Kidney (tissue), 14 donors: ENCODE data around the gene POC1A. TPM values are rescaled to one million over a fixed set of nuclear protein-coding genes. Genes with fewer than 3 reads are reported as not detected.

Experiments used
- DNase-seq, 5 donors: peaks; one replicate each; pipeline ENCODE4 v3.0.0-alpha.2; 2013 to 2020
- FAIRE-seq: peaks from 2 replicates; lab custom pipeline; 2012; peaks lifted over from hg19 to GRCh38; lab: Jason Lieb, UNC
- H3K27ac ChIP-seq, 2 donors: one replicate each; pipeline ENCODE4 v1.7.0; 2013; ENCODE audit warnings: low read depth in 2 of 2, low read length in 2 of 2, inconsistent platforms in 1 of 2
- H3K27me3 ChIP-seq: one replicate; pipeline ENCODE4 v1.7.1; 2013; ENCODE audit warnings: low read length, inconsistent platforms; ENCODE audit not compliant: control insufficient read depth, insufficient read depth
- H3K36me3 ChIP-seq, 3 donors: one replicate each; pipeline versions ENCODE4 v1.7.0 to v1.7.1; 2013; ENCODE audit warnings: low read length in 3 of 3, control low read depth in 1 of 3, inconsistent platforms in 1 of 3; ENCODE audit not compliant: insufficient read depth in 3 of 3, control insufficient read depth in 2 of 3
- H3K4me1 ChIP-seq, 3 donors: one replicate each; pipeline versions ENCODE4 v1.7.0 to v1.7.1; 2013; ENCODE audit warnings: low read length in 3 of 3, inconsistent platforms in 1 of 3, low read depth in 1 of 3; ENCODE audit not compliant: control insufficient read depth in 2 of 3, insufficient read depth in 2 of 3
- H3K4me3 ChIP-seq, 3 donors: one replicate each; pipeline versions ENCODE4 v1.7.0 to v1.8.1; 2013; ENCODE audit warnings: low read length in 3 of 3, control low read depth in 1 of 3, inconsistent platforms in 1 of 3
- H3K9ac ChIP-seq, 3 donors: one replicate each; pipeline versions ENCODE4 v1.7.0 to v1.7.1; 2013; ENCODE audit warnings: low read length in 3 of 3, control low read depth in 1 of 3, inconsistent platforms in 1 of 3
- H3K9me3 ChIP-seq, 3 donors: one replicate each; pipeline versions ENCODE4 v1.7.0 to v1.7.1; 2013; ENCODE audit warnings: low read length in 3 of 3, control low read depth in 1 of 3, inconsistent platforms in 1 of 3; ENCODE audit not compliant: control insufficient read depth in 2 of 3, insufficient read depth in 1 of 3
- intact Hi-C: fragments of 100-400 bp; cut with DNase I; formaldehyde crosslinking; loops from one replicate; pipeline ENCODE4 v1.11.1; 2022
- polyA plus RNA-seq: library from polyadenylated mRNA; stranded (reverse); fragments of 350-450 nt; fragmentation: Illumina TruSeq; extraction: RNeasy Lipid Tissue Mini Kit (QIAGEN cat#74804); gene quantifications from one replicate; pipeline ENCODE4 v1.2.3, GENCODE V29; 2014; ENCODE audit warnings: low read depth, low replicate concordance; ENCODE audit not compliant: insufficient read depth
- total RNA-seq: library from RNA; stranded (reverse); fragmentation: NEBNext Ultra II Directional; extraction: Animal tissue kit (Norgen Biotek cat#: 25700); gene quantifications from one replicate; pipeline ENCODE4 v1.2.1, GENCODE V29; 2021
- TF ChIP-seq, protein P1 (sequence below): IDR thresholded peaks from 3 replicates; pipeline ENCODE4 v1.5.1; 2012; ENCODE audit warnings: mild to moderate bottlenecking, moderate library complexity, borderline replicate concordance; ENCODE audit not compliant: insufficient read depth; ENCODE audit errors: extremely low read depth
- donor health status: control.
- donor health status: control.
- donor health status: control.
- donor health status: control.
- donor health status: control.
- donor health status: DM: yes; HTN: yes; CAD: no.
- donor health status: Normal renal cell carcinoma (clear cell type).

The POC1A gene
- total and polyA plus RNA-seq, 2 donors from 2014 or later: 2.2 to 2.5 TPM

DNA sequence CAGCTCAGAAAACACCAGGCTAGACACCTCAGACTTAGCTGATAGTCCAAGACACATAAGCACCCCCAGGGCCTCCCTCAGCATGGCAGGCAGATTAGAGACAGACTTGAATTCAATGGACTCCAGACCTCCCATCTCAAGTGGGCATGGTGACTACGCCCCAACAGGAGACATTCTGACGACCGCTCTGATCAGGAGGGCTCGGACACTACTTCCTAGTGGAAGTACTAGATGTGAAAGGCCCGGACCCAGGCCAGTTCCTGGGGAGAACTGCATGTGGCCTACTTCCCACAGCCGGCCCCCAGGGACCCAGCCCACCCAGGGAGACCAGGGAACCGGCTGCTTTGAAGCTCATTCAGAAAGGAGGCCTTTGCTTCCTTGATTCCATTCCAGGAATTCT lies 16.9 kb downstream of the POC1A start:
- Histone ChIP-seq H3K9ac (no peak overlapping the region), H3K36me3 (no peaks in the 10 kb centered on the region), H3K9me3 (no peaks in the 10 kb centered on the region), H3K27me3 (no peaks in the 10 kb centered on the region), H3K4me1 (no peaks in the 10 kb centered on the region), H3K4me3 (no peak overlapping the region), H3K27ac (no peak overlapping the region)
- DNase-seq (peak in 1 of 5 donors; percentile 59), FAIRE-seq (no peak)
- TF ChIP-seq, protein P1, sequence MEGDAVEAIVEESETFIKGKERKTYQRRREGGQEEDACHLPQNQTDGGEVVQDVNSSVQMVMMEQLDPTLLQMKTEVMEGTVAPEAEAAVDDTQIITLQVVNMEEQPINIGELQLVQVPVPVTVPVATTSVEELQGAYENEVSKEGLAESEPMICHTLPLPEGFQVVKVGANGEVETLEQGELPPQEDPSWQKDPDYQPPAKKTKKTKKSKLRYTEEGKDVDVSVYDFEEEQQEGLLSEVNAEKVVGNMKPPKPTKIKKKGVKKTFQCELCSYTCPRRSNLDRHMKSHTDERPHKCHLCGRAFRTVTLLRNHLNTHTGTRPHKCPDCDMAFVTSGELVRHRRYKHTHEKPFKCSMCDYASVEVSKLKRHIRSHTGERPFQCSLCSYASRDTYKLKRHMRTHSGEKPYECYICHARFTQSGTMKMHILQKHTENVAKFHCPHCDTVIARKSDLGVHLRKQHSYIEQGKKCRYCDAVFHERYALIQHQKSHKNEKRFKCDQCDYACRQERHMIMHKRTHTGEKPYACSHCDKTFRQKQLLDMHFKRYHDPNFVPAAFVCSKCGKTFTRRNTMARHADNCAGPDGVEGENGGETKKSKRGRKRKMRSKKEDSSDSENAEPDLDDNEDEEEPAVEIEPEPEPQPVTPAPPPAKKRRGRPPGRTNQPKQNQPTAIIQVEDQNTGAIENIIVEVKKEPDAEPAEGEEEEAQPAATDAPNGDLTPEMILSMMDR: no peak
- intact Hi-C loops: no loop called here

DNA sequence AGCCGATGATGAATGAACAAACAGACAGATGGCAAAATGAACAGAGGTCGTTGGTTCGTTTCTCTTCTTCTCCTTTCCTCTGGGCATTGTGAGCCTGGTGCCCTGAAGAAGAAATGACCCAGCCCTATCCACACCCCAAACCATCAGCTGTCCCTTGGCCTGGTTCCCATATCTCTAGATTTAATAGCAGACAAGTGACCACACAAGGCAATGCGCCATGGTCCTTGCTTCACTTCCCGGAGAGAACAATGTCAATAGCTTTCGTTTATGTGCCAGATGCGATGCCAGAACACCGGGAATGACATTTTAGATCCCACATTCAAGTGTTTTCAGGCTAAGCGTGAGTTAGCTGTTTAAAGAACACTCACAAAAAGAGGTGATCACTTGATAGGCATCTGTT lies 17.7 kb downstream of the POC1A start:
- H3K9ac ChIP-seq: no peak overlapping the region
- H3K27me3 ChIP-seq: no peaks in the 10 kb centered on the region
- no peak overlapping the region for H3K4me3 ChIP-seq
- H3K4me1 ChIP-seq: no peaks in the 10 kb centered on the region
- intact Hi-C loops: no loop called here
- peak in 1 of 5 donors; percentile 18 for DNase-seq
- no peak for FAIRE-seq
- no peaks in the 10 kb centered on the region for H3K36me3 ChIP-seq
- H3K27ac ChIP-seq: no peak overlapping the region
- TF ChIP-seq, protein P1: no peak
- no peaks in the 10 kb centered on the region for H3K9me3 ChIP-seq

GRCh38 chr3:52135332-52135731 lies 18.9 kb downstream of the POC1A start:
- Histone ChIP-seq H3K4me1 (no peaks in the 10 kb centered on the region), H3K9me3 (no peaks in the 10 kb centered on the region), H3K36me3 (no peaks in the 10 kb centered on the region), H3K27me3 (no peaks in the 10 kb centered on the region), H3K9ac (no peak overlapping the region), H3K27ac (no peak overlapping the region), H3K4me3 (no peak overlapping the region)
- peak in 2 of 5 donors; percentile 18 to 23 for DNase-seq
- intact Hi-C loops: no loop called here
- TF ChIP-seq, protein P1: no peak
- FAIRE-seq: no peak

GRCh38 chr3:52134761-52135160 lies 19.5 kb downstream of the POC1A start:
- intact Hi-C loops: no loop called here
- no peak overlapping the region for H3K9ac ChIP-seq
- no peaks in the 10 kb centered on the region for H3K36me3 ChIP-seq
- DNase-seq (peak in 2 of 5 donors; percentile 9 to 29), FAIRE-seq (no peak)
- no peaks in the 10 kb centered on the region for H3K9me3 ChIP-seq
- TF ChIP-seq, protein P1: no peak
- H3K4me1 ChIP-seq: no peaks in the 10 kb centered on the region
- H3K4me3 ChIP-seq: no peak overlapping the region
- no peak overlapping the region for H3K27ac ChIP-seq
- H3K27me3 ChIP-seq: no peaks in the 10 kb centered on the region
